8988T (cell line): ENCODE results near the gene STMN3.
A peak's percentile ranks its signal among the peaks of the same experiment; 100 is the strongest.

Experiments used
- DNase-seq: peaks from one replicate; pipeline ENCODE4 v3.0.0; 2011

Gene STMN3

GRCh38 chr20:63691711-63692435 lies 38.6 kb upstream of the STMN3 start:
- peak; percentile 64 for DNase-seq

DNA sequence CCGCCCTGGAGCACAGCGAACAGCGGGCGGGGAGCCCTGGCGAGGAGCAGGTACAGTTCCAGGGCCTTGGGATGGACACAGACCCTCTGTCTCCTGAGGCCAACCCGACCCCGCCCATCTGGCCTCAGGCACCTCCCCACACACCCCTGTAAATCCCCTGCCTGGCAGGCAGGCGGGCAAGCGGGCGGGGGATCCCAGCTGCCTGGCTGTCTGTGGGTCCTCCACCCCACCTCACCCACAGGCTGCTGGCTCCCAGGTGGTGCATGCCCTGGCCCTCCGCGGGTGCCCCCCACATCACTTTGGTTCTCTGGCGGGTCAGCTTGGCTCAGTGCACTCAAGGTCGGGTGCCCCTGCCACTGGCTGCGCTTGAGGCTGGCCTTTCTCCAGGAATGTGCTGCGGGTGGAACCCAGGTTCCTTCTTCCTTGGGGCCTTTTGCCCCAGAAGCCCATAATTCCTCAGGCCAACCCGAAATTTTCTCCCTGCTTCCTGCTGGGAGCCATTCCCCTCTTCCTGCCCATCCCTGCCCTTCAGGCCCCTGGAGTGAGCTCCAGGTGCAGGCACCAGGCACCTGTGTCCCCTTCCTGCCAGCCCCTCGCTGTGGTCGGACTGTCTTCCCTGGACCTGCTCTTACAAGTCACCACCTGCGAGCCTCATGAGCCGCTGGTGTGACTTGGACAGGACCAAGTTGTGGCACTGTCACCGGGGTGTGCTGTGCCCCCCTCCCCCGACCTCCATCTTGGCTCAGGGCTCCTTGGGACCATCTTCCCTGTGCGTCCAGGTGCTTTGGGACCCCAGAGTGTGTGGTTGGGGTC lies 37.9 kb upstream of the STMN3 start:
- no peak for DNase-seq

DNA sequence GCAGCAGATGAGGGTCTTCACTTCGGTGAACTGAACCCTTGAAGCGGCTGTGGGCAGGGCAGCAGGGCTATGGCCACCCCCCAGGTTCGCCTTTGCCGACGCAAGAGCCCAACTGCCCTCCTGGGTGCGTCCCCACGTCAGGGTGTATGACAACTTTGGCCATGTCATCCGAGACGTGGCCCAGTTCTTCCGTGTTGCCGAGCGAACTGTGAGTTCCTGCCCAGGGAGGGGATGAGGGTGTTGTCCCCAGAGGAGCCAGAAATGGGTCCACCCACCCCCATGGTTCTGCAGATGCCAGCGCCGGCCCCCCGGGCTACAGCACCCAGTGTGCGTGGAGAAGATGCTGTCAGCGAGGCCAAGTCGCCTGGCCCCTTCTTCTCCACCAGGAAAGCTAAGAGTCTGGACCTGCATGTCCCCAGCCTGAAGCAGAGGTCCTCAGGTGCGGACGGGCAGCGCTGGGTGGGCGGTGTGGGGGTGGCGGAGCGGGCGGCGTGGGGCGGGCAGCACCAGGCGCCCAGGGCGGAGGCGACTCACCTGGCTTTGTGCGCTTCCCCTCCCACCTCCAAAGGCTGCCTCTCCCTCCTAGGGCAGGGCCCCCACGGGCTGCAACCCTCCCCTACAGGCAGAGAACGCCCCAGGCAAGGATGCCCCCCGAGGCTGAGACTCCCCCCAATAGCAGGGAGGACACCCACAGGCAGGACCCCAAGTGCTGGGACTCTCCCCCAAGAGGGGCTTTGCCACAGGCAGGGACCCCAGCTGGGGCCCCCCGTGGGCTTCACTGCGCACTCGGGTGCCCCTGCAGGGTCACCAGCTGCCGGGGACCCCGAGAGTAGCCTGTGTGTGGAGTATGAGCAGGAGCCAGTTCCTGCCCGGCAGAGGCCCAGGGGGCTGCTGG lies 37.0 kb upstream of the STMN3 start:
- no peak for DNase-seq

DNA sequence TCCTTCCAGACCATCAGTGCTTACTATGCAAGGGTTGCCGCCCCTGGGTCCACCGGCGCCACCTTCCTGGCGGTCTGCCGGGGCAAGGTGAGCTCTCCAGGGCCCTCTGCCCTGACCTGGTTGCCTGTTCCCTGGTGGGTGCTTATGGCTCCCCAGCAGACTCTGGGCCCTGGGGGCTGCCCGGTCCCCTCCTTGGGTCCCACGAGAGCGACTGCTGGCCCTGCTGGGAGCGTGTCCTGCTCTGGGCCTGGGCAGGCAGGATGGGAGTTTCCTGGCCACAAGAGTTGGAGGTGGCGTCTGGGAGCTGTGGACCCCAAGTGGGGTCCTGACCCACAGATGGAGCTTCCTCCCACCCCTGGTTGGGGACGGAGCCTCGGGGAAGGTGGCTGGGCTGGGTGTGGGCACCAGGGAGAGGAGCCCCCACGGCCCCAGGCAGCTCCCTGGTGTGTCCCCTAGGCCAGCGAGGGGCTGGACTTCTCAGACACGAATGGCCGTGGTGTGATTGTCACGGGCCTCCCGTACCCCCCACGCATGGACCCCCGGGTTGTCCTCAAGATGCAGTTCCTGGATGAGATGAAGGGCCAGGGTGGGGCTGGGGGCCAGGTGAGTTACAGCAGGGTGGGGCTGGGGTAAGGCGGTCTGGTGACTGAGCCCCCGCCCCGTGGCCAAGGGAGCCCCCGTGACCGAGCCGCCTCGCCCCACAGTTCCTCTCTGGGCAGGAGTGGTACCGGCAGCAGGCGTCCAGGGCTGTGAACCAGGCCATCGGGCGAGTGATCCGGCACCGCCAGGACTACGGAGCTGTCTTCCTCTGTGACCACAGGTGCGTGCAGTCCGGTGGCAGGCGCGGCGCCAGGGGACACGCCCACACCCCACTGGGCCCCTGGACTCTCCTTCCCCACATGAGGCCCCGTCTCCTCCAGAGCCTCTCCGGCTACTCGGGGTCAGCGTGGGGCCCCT lies 36.1 kb upstream of the STMN3 start:
- DNase-seq = no peak

GRCh38 chr20:63688228-63689045 lies 35.2 kb upstream of the STMN3 start:
- no peak for DNase-seq

DNA sequence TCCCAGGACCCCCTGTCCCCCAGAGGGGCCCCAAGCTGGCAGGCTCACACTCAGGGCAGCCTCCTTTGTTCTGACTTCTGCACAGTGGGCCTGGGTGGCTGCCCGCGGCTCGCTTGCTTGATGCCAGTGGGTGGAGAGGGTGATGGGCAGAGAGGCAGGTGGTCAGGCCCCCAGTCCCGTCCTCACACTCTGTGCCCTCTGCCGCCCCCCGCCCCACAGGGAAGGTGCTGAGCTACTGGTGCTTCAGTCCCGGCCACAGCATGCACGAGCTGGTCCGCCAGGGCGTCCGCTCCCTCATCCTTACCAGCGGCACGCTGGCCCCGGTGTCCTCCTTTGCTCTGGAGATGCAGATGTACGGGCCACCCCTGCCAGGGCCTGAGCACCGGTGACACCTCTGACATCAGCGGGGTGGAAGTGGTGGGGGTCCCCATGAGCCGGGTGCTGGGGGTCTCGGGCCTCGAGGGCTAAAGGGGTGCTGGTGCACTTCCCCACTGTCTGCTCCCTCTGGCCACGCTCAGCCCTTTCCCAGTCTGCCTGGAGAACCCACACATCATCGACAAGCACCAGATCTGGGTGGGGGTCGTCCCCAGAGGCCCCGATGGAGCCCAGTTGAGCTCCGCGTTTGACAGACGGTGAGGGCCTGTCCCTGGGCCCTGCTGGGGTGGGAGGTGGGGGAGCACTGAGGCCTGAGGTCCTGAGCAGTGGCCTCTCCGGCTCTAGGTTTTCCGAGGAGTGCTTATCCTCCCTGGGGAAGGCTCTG lies 34.4 kb upstream of the STMN3 start:
- no peak for DNase-seq

DNA sequence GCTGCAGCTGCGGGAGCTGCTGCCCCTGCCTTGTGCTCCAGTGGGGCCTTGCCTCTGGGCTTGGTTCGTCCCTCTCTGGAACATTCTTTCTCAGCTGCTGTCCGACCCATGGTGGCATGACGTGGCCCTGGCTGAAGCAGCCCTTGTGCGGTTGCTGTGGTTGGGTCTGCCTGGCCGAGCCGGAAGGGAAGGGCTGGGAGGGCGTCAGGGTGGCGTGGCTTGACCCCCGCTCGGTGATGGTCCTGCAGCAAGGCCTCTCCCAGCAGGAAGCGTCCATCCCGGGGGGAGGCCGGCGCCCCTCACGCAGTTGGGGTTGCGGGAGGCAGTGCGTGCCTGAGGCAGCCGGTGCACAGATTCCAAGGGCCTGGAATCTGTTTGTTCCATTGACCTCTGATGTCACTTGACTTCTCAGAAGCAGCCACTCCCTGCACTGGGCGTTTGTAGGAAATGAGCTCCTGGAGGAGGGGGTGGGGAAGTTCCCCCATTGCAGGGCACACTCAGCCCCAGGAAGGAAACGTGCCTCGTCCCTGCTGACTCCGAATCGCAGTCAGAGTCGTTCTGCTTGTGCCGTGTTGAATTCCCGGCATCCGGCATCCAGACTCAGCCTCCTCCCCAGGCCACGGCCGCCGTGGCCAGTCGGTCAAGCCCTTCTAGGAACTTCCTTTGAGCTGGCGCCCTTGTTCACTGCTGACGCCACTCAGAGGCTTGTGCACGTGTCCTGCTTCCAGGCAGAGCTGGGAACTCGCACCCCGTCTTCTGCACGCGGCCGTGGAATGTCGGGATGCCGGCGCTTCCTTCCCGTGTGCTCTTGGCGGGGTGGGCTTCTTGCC lies 33.5 kb upstream of the STMN3 start:
- no peak for DNase-seq

DNA sequence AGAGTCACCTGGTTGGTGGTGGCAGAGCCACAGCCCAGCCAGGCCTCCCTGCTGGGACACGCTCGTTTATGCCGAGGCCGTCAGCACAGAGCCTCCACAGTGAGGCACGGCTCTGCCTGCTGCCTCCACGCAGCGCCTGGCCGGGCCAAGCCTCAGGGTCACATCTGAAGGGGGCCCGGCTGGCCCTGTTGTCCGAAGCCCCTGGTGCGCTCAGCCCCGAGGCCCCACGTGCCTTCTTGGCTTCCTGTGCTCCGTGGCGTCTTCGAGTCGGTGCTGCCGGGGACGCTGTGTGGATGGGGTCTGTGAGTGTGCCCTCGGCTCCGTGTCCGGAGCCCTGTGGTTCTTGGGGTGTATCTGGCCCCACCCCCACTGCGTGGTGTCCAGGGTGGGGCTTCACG lies 32.9 kb upstream of the STMN3 start:
- no peak for DNase-seq

DNA sequence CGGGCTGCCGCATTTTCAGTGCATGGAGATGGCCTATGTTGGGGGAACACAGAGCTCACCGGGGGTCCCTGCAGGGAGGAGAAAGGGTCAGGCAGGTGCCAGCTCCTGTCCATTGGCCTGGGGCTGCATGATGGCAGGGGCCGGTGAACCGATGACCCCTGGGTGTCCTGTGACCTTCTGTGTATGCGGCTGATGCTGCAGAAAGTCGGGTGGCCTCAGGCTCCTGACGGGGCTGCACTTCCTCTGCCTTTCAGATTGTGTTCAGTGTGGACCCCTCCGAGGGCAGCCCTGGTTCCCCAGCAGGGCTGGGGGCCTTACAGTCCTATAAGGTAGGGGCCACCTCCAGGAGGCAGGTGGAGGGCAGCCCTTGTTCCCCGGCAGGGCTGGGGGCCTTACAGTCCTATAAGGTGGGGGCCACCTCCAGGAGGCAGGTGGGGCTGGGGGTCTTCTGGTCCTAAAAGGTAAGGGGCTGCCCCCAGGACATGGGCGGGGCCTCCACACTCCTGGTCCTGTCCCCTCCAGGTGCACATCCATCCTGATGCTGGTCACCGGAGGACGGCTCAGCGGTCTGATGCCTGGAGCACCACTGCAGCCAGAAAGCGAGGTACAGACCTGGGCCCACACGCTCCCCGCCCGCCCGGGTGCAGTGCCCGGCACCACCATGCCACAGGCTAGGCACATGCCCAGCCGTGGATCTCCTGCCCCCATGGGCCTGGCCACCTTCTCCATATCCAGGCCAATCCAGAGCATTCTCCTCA lies 32.2 kb upstream of the STMN3 start:
- DNase-seq = no peak

DNA sequence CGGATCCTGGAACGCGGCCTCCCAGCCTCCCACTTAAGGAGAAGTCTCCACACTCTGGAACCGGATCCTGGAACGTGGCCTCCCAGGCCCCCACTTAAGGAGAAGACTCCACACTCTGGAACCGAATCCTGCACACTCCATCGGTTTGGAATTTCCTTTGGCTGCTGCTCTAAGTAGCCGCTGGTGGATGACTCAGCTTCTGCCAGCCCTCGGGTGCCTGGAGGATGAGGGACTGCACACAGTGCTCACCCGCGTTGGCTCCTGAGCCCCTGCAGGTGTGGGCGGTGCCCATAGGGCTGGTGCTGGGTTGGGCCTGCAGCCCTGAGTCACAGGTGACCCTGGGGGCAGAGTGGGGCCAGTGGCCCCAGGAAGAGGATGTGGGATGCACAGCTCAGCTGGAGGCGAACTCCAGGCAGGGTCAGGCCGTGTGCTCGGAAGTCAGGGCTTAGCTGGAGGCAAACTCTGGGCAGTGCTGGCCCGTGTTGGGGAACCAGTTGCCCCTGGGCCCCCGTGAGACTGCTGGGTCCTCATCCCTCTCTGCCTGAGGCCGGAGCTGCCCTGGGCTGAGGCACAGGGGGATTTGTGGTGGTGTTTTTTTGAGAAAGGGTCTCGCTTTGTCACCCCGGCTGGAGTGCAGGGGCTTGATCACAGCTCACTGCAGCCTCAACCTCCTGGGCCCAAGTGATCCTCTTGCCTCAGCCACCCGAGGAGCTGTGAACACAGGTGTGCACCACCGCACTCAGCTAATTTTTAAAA lies 29.3 kb upstream of the STMN3 start:
- peak; percentile 97 for DNase-seq

DNA sequence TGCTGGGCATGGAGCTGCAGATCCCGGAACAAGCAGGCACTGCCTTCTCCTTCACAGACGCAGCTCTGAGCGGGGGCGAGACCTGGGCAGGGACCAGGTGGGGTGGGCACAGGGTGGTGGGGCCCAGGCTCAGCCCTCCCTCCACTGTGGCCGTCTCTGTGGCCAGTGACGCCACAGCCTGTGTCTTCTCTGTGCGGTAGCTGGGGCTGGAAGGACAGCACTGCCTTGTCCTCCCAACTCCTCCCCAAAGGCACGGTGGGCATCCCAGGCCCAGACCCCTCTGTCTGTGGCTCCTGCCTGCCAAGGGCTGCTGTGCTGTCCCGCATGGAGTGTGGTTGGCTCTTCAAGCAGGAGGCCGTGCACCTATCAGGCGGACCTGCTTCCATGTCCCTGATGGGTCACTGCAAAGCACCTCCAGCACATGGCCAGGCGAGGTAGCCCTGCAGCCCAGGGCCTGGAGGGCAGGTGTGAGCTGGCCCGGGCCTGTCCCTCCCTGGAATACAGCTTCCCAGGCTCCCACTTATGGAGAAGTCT lies 28.5 kb upstream of the STMN3 start:
- no peak for DNase-seq

DNA sequence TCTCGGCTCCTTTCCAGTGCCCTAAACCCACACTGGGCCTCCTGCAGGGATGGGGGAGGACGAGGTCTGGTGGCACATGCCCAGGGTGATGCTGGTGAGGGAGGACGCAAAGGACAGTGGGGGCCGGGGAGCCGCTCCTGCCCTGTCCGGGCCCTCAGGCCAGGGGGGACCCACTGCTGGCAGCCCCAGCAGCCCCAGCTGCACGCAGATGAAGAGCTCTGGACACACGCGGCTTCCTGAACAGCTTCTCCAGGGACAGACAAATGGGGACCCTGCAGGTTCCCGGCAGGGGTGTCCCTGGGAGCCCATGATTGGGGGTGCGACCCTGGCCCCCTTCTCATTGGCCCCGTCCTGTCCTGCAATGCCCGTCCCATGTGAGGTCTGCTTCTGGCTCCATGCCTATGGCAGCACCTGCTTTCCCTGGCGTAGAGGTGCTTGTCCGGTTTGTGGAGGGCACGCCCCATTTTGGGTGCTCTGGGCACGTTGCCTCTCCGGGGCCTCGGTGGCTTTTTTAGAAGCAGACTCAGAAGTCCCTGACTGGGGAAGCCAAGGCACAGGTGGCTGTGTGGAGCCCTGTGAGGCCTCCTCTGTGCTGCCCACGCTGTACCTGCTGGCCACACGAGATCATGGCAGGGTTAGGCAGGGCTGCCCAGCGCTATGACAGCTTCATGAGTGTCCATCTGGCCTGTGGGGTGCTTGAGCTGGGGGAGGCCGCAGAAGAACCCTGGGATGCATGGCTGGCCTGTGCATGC lies 27.8 kb upstream of the STMN3 start:
- DNase-seq = no peak

GRCh38 chr20:63680427-63680826 lies 27.2 kb upstream of the STMN3 start:
- DNase-seq = no peak

DNA sequence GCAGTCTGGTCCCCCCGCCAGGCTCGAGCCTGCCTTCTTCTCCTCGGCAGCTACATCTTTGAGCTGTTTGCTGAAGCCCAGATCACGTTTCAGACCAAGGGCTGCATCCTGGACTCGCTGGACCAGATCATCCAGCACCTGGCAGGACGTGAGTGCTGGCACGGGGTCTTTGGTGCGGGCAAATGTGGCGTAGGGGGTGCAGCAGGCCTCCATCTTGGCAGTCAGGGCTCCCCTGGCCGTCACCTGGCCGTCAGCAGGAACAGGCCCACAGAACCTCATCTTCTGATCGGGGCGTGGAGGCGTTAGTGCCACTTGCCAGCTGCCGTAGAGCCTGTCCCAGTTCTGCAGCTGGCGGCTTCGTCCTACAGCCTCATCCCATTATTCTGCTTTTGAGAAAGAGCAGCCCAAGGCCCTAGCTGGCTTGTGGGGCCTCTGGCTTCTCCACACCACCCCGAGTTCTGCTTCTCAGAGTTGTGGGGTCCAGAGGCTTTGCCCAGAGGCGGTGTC lies 26.6 kb upstream of the STMN3 start:
- DNase-seq = no peak

- no peak for DNase-seq
Measured at GRCh38 chr20:63678667-63679465, 25.6 kb upstream of the STMN3 start.

DNA sequence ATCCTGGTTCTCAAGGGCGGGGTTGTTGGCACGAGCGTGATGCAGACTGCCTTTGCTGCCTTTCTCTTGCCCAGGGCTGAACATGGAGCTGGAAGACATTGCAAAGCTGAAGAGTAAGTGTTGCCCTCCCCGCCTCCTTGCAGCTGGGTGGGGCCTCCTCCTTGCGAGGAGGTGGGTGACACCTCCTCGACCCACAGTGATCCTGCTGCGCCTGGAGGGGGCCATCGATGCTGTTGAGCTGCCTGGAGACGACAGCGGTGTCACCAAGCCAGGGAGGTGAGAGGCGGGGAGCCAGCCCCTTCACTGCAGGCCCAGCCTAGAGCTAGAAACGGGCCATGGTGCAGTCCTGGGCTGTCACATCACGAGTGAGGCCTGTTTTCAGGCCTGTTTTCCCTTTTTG lies 24.8 kb upstream of the STMN3 start:
- DNase-seq = no peak
